Ascending aorta (tissue), 2 donors: Measurements from ENCODE around the gene ITPK1. TPM values are rescaled to one million over a fixed set of nuclear protein-coding genes. Genes with fewer than 3 reads are reported as not detected.

Experiments used
- DNase-seq, 2 donors: peaks; one replicate each; pipeline ENCODE4 v3.0.0-alpha.2; 2019; ENCODE audit warnings: low spot score in 2 of 2
- H3K27ac ChIP-seq, 2 donors: fragments of 200-600 bp; sonication (generic); one replicate each; pipeline ENCODE4 v1.5.1; 2016 to 2017; ENCODE audit warnings: mild to moderate bottlenecking in 1 of 2
- H3K27me3 ChIP-seq: fragments of 200-600 bp; sonication (generic); one replicate; pipeline ENCODE4 v1.5.1; 2017
- H3K36me3 ChIP-seq, 2 donors: fragments of 200-600 bp; sonication (generic); one replicate each; pipeline ENCODE4 v1.5.1; 2016
- H3K4me1 ChIP-seq, 2 donors: fragments of 200-600 bp; sonication (generic); one replicate each; pipeline ENCODE4 v1.5.1; 2016 to 2017; ENCODE audit warnings: mild to moderate bottlenecking in 1 of 2
- H3K4me3 ChIP-seq, 2 donors: fragments of 200-600 bp; sonication (generic); one replicate each; pipeline ENCODE4 v1.5.1; 2016 to 2017; ENCODE audit warnings: mild to moderate bottlenecking in 1 of 2
- H3K9me3 ChIP-seq, 2 donors: fragments of 200-600 bp; sonication (generic); one replicate each; pipeline ENCODE4 v1.5.1; 2016
- CTCF ChIP-seq, 3 experiments: fragments of 200-600 bp in 2 of 3; fragments of 450-650 bp in 1 of 3; sonication (generic) in 2 of 3; IDR thresholded peaks; one replicate each; pipeline ENCODE4 v1.5.1; 2016 to 2019; ENCODE audit warnings: antibody characterized with exemption in 3 of 3, mild to moderate bottlenecking in 1 of 3, moderate library complexity in 1 of 3
- intact Hi-C: fragments of 100-400 bp; cut with DNase I; formaldehyde crosslinking; loops from one replicate; pipeline ENCODE4 v1.15.1; 2023
- total RNA-seq: library from RNA; depleted of rRNA; stranded (reverse); fragments of >200 nt; gene quantifications from one replicate; pipeline ENCODE4 v1.1.0, GENCODE V29; 2016

The ITPK1 gene
- total RNA-seq, 1 donor from 2014 or later: 85.3 TPM

- TF ChIP-seq CTCF (IDR thresholded peaks at IDR 0.05): no peak
- peak overlapping the region; percentile 8 to 60 for H3K27ac ChIP-seq
- intact Hi-C loops: no loop called here
- no peak overlapping the region for H3K4me3 ChIP-seq
- no peak for DNase-seq
- H3K27me3 ChIP-seq: no peaks in the 10 kb centered on the region
- peaks cover 10 to 29% of the 10 kb centered on the region in 2 donors for H3K4me1 ChIP-seq
- H3K36me3 ChIP-seq: no peaks in the 10 kb centered on the region
- no peaks in the 10 kb centered on the region for H3K9me3 ChIP-seq
These were observed 79.6 kb downstream of the ITPK1 start for GRCh38 chr14:93035917-93036651.

DNA sequence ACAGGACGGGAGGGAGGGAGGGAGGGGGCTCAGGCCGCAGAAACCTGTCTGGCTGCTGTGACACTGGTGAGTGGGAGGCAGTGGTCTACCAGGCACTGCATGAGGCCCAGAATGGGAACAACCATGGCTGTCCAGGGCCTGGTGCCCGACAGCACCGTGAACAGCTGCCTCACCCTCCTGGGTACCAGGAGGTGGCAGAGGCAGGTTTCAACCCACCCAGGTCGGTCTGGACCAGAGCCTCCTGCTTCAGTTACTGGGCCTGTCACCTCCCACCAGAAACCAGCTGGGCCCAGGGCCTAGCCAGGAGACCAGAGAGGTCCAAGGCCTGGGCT lies 80.2 kb downstream of the ITPK1 start:
- Histone ChIP-seq H3K36me3 (no peaks in the 10 kb centered on the region), H3K9me3 (no peaks in the 10 kb centered on the region), H3K27me3 (no peaks in the 10 kb centered on the region), H3K4me3 (no peak overlapping the region), H3K27ac (peak overlapping the region in 1 of 2 donors; percentile 60), H3K4me1 (peaks cover 8 to 24% of the 10 kb centered on the region in 2 donors)
- TF ChIP-seq CTCF (IDR thresholded peaks at IDR 0.05): no peak
- no peak for DNase-seq
- intact Hi-C loops: no loop called here

DNA sequence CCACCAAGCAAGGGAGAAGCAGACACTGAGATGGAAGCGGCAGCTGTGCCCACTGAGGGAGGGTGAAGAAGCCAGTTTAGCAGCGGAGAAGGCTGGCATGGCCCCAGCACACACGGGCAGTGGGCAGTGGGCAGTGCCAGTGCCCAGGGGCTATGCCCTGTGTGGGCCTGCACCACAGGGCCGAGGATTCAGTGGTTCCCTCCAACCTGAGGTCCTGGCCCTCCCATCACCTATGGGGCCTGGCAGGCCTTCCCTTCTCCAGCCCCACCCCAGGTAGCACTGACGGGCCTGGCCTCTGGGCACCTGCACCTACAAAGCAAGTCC lies 81.1 kb downstream of the ITPK1 start:
- Histone ChIP-seq H3K4me1 (peaks cover under 1 to 15% of the 10 kb centered on the region in 2 donors), H3K4me3 (no peak overlapping the region), H3K27ac (no peak overlapping the region), H3K36me3 (no peaks in the 10 kb centered on the region), H3K27me3 (no peaks in the 10 kb centered on the region), H3K9me3 (no peaks in the 10 kb centered on the region)
- intact Hi-C loops: no loop called here
- no peak for TF ChIP-seq CTCF (IDR thresholded peaks at IDR 0.05)
- DNase-seq: no peak

GRCh38 chr14:93033983-93034670 lies 81.6 kb downstream of the ITPK1 start:
- Histone ChIP-seq H3K4me1 (peaks cover 0 to 11% of the 10 kb centered on the region in 2 donors), H3K27me3 (no peaks in the 10 kb centered on the region), H3K9me3 (no peaks in the 10 kb centered on the region), H3K36me3 (no peaks in the 10 kb centered on the region), H3K4me3 (no peak overlapping the region), H3K27ac (no peak overlapping the region)
- DNase-seq: no peak
- intact Hi-C loops: no loop called here
- peak in 1 of 3 experiments; percentile 32 for TF ChIP-seq CTCF (IDR thresholded peaks at IDR 0.05)

GRCh38 chr14:93033084-93033982 lies 82.4 kb downstream of the ITPK1 start:
- Histone ChIP-seq H3K36me3 (no peaks in the 10 kb centered on the region), H3K4me1 (peaks cover 0 to 11% of the 10 kb centered on the region in 2 donors), H3K4me3 (no peak overlapping the region), H3K27ac (no peak overlapping the region), H3K9me3 (no peaks in the 10 kb centered on the region), H3K27me3 (no peaks in the 10 kb centered on the region)
- intact Hi-C loops: no loop called here
- no peak for TF ChIP-seq CTCF (IDR thresholded peaks at IDR 0.05)
- DNase-seq: no peak
